Prostate gland (tissue), 2 donors: Measurements from ENCODE around the gene ADAMTS12. TPM values are rescaled to one million over a fixed set of nuclear protein-coding genes. Genes with fewer than 3 reads are reported as not detected.
"Not testable (repeated sequence)": the region's sequence is repeated elsewhere in the genome, so short reads cannot be mapped to it uniquely, and the experiment has no call there.

ENCODE experiments used
- DNase-seq: peaks from one replicate; pipeline ENCODE4 v3.0.0-alpha.2; 2019; ENCODE audit warnings: low spot score
- H3K27ac ChIP-seq, 2 donors: fragments of 200-600 bp; sonication (generic); 2 replicates each; pipeline ENCODE4 v1.5.1; 2017 to 2019
- H3K27me3 ChIP-seq: fragments of 200-600 bp; sonication (generic); replicated peaks from 2 replicates; pipeline ENCODE4 v1.5.1; 2019; ENCODE audit not compliant: insufficient read depth
- H3K36me3 ChIP-seq, 2 donors: fragments of 200-600 bp; sonication (generic); 1 replicate in 1 of 2; 2 replicates in 1 of 2; pipeline versions ENCODE4 v1.5.1 to v1.8.1; 2017 to 2019
- H3K4me1 ChIP-seq: fragments of 200-600 bp; sonication (generic); replicated peaks from 2 replicates; pipeline ENCODE4 v1.5.1; 2019
- H3K4me3 ChIP-seq, 2 donors: fragments of 200-600 bp; sonication (generic); 2 replicates each; pipeline ENCODE4 v1.5.1; 2017 to 2019
- H3K9me3 ChIP-seq: fragments of 200-600 bp; sonication (generic); 2 replicates; pipeline ENCODE4 v1.5.1; 2017
- CTCF ChIP-seq, 4 experiments: fragments of 200-600 bp in 2 of 4; fragments of 450-650 bp in 2 of 4; sonication (generic) in 2 of 4; IDR thresholded peaks; 1 replicate in 3 of 4; 2 replicates in 1 of 4; pipeline ENCODE4 v1.5.1; 2016 to 2019; ENCODE audit warnings: antibody characterized with exemption in 4 of 4, mild to moderate bottlenecking in 2 of 4, moderate library complexity in 2 of 4
- POLR2A ChIP-seq: fragments of 450-650 bp; IDR thresholded peaks from one replicate; pipeline ENCODE4 v1.6.1; 2016; ENCODE audit warnings: antibody characterized with exemption, mild to moderate bottlenecking
- POLR2AphosphoS5 ChIP-seq: sonication (generic); formaldehyde crosslinking; IDR thresholded peaks from one replicate; pipeline ENCODE4 v1.6.1; 2017; ENCODE audit warnings: antibody characterized with exemption
- WGBS: methylation state at CpG from one replicate; pipeline ENCODE4 v1.1.5; 2018; 5-methylcytosine and 5-hydroxymethylcytosine counted together
- intact Hi-C: fragments of 100-400 bp; cut with DNase I; formaldehyde crosslinking; loops from one replicate; pipeline ENCODE4 v1.14.2; 2022
- total RNA-seq, 2 donors: library from RNA; depleted of rRNA; stranded (reverse); fragments of >200 nt; gene quantifications; one replicate each; pipeline ENCODE4 v1.1.0, GENCODE V29; 2016

The ADAMTS12 gene
- total RNA-seq, 2 donors from 2014 or later: 0.09 to 3.7 TPM

- DNase-seq: no peak
- no peak overlapping the region for H3K27ac ChIP-seq
- intact Hi-C loops: loop anchor here (10.0 kb wide), 1 partner anchor 455 kb away; no protein-coding TSS in a partner anchor
- H3K4me3 ChIP-seq: no peak overlapping the region
- no peaks in the 10 kb centered on the region for H3K36me3 ChIP-seq
- no peaks in the 10 kb centered on the region for H3K9me3 ChIP-seq
- H3K27me3 ChIP-seq: no peaks in the 10 kb centered on the region
- no peaks in the 10 kb centered on the region for H3K4me1 ChIP-seq
- WGBS: 90% methylated on average over 6 of the region's 6 CpGs
- TF ChIP-seq POLR2AphosphoS5 (no peak), CTCF (IDR thresholded peaks at IDR 0.05) (no peak), POLR2A (no peak)
Measured at GRCh38 chr5:33929925-33930690, 38.3 kb upstream of the ADAMTS12 start.

- Histone ChIP-seq H3K9me3 (no peaks in the 10 kb centered on the region), H3K36me3 (no peaks in the 10 kb centered on the region), H3K4me1 (no peaks in the 10 kb centered on the region), H3K4me3 (no peak overlapping the region), H3K27ac (no peak overlapping the region), H3K27me3 (no peaks in the 10 kb centered on the region)
- no peak for DNase-seq
- intact Hi-C loops: no loop called here
- WGBS: 60% methylated on average over 2 of the region's 2 CpGs
- TF ChIP-seq POLR2AphosphoS5: no peak
- no peak for TF ChIP-seq POLR2A
- no peak for TF ChIP-seq CTCF (IDR thresholded peaks at IDR 0.05)
Measured at GRCh38 chr5:33928283-33928682, 36.5 kb upstream of the ADAMTS12 start.

- H3K36me3 ChIP-seq: no peaks in the 10 kb centered on the region
- intact Hi-C loops: no loop called here
- H3K27ac ChIP-seq: no peak overlapping the region
- WGBS: 57% methylated on average over 4 of the region's 4 CpGs
- no peak for TF ChIP-seq POLR2A
- TF ChIP-seq CTCF (IDR thresholded peaks at IDR 0.05): no peak
- no peak for TF ChIP-seq POLR2AphosphoS5
- no peaks in the 10 kb centered on the region for H3K27me3 ChIP-seq
- DNase-seq: no peak
- H3K4me1 ChIP-seq: no peaks in the 10 kb centered on the region
- no peaks in the 10 kb centered on the region for H3K9me3 ChIP-seq
- H3K4me3 ChIP-seq: no peak overlapping the region
Measured at GRCh38 chr5:33927685-33928084, 35.9 kb upstream of the ADAMTS12 start.

GRCh38 chr5:33925278-33925677 is 33.5 kb upstream of the ADAMTS12 start:
- TF ChIP-seq CTCF (IDR thresholded peaks at IDR 0.05) (no peak), POLR2A (no peak), POLR2AphosphoS5 (no peak)
- intact Hi-C loops: no loop called here
- no peaks in the 10 kb centered on the region for H3K9me3 ChIP-seq
- no peak overlapping the region for H3K27ac ChIP-seq
- H3K4me1 ChIP-seq: no peaks in the 10 kb centered on the region
- H3K4me3 ChIP-seq: no peak overlapping the region
- H3K36me3 ChIP-seq: no peaks in the 10 kb centered on the region
- no peak for DNase-seq
- H3K27me3 ChIP-seq: no peaks in the 10 kb centered on the region

GRCh38 chr5:33921002-33921401 is 29.2 kb upstream of the ADAMTS12 start:
- WGBS: 88% methylated on average over 1 of the region's 1 CpG
- H3K9me3 ChIP-seq: no peaks in the 10 kb centered on the region
- TF ChIP-seq POLR2AphosphoS5 (no peak), POLR2A (no peak), CTCF (IDR thresholded peaks at IDR 0.05) (no peak)
- no peak for DNase-seq
- no peaks in the 10 kb centered on the region for H3K4me1 ChIP-seq
- H3K4me3 ChIP-seq: no peak overlapping the region
- no peak overlapping the region for H3K27ac ChIP-seq
- no peaks in the 10 kb centered on the region for H3K27me3 ChIP-seq
- H3K36me3 ChIP-seq: no peaks in the 10 kb centered on the region
- intact Hi-C loops: no loop called here

GRCh38 chr5:33914844-33915243 is 23.1 kb upstream of the ADAMTS12 start:
- H3K9me3 ChIP-seq, H3K27ac ChIP-seq, H3K36me3 ChIP-seq, DNase-seq, H3K27me3 ChIP-seq, intact Hi-C loops, H3K4me3 ChIP-seq, H3K4me1 ChIP-seq: not testable (repeated sequence)
- 96% methylated on average over 3 of the region's 3 CpGs for WGBS

- WGBS: 82% methylated on average over 7 of the region's 7 CpGs
- not testable (repeated sequence) for H3K27me3 ChIP-seq, H3K9me3 ChIP-seq
Measured at GRCh38 chr5:33906248-33906647, 14.5 kb upstream of the ADAMTS12 start.

More at GRCh38 chr5:33906248-33906647, 14.5 kb upstream of the ADAMTS12 start:
- intact Hi-C loops, H3K27ac ChIP-seq, H3K36me3 ChIP-seq, H3K4me3 ChIP-seq, H3K4me1 ChIP-seq, DNase-seq: not testable (repeated sequence)
